Nephron (organoid): ENCODE results near the gene CCDC88C.

ENCODE experiments used
- H3K27ac Mint-ChIP-seq, 3 experiments: 2 replicates each; pipeline ENCODE4 v1.8.0; 2020; ENCODE audit warnings: mixed read lengths in 3 of 3, mild to moderate bottlenecking in 2 of 3, moderate library complexity in 1 of 3
- H3K27me3 Mint-ChIP-seq: 2 replicates; pipeline ENCODE4 v1.8.0; 2021; ENCODE audit warnings: low read depth, mild to moderate bottlenecking, moderate library complexity, mixed read lengths
- H3K36me3 Mint-ChIP-seq: 2 replicates; pipeline ENCODE4 v1.8.0; 2020; ENCODE audit warnings: low read depth, mixed read lengths
- H3K4me1 Mint-ChIP-seq: 2 replicates; pipeline ENCODE4 v1.8.0; 2020; ENCODE audit warnings: mixed read lengths
- H3K4me3 Mint-ChIP-seq, 3 experiments: 2 replicates each; pipeline ENCODE4 v1.8.0; 2020; ENCODE audit warnings: mild to moderate bottlenecking in 3 of 3, mixed read lengths in 3 of 3, moderate library complexity in 2 of 3
- H3K9me3 Mint-ChIP-seq: 2 replicates; pipeline ENCODE4 v1.8.0; 2020; ENCODE audit warnings: mixed read lengths
- CTCF ChIP-seq, 3 experiments: fragments of 200-600 bp; sonication (generic); IDR thresholded peaks; one replicate each; pipeline ENCODE4 v1.5.0; 2021; ENCODE audit warnings: antibody characterized with exemption in 3 of 3; ENCODE audit not compliant: unreplicated experiment in 3 of 3

CCDC88C gene

GRCh38 chr14:91305650-91306431, 111.8 kb downstream of the CCDC88C start:
- Mint-ChIP-seq H3K9me3 (no peaks in the 10 kb centered on the region), H3K36me3 (peaks cover 57% of the 10 kb centered on the region), H3K27ac (no peak overlapping the region), H3K27me3 (no peaks in the 10 kb centered on the region), H3K4me3 (no peak overlapping the region), H3K4me1 (no peaks in the 10 kb centered on the region)
- TF ChIP-seq CTCF (IDR thresholded peaks at IDR 0.05; ENCODE audit: unreplicated experiment in 3 of 3): no peak

DNA sequence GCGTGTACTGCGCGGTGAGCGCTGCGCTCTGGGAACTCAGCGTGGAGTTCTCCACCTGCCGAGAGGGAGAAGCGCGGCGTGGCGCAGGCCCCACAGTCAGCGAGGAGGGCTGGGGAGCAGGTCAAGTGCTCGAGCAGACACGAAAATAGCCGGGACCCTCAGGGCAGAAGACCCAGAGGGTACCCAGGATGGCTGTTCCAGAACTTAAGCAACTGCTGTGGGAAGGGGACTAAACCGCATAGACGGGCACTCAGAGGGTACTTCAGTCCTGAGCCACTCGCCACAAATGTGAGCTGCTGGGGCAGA, 113.7 kb downstream of the CCDC88C start:
- H3K4me1 Mint-ChIP-seq: no peaks in the 10 kb centered on the region
- no peaks in the 10 kb centered on the region for H3K9me3 Mint-ChIP-seq
- H3K4me3 Mint-ChIP-seq: no peak overlapping the region
- H3K27me3 Mint-ChIP-seq: no peaks in the 10 kb centered on the region
- no peak overlapping the region for H3K27ac Mint-ChIP-seq
- H3K36me3 Mint-ChIP-seq: peaks cover 59% of the 10 kb centered on the region
- TF ChIP-seq CTCF (IDR thresholded peaks at IDR 0.05; ENCODE audit: unreplicated experiment in 3 of 3): no peak

DNA sequence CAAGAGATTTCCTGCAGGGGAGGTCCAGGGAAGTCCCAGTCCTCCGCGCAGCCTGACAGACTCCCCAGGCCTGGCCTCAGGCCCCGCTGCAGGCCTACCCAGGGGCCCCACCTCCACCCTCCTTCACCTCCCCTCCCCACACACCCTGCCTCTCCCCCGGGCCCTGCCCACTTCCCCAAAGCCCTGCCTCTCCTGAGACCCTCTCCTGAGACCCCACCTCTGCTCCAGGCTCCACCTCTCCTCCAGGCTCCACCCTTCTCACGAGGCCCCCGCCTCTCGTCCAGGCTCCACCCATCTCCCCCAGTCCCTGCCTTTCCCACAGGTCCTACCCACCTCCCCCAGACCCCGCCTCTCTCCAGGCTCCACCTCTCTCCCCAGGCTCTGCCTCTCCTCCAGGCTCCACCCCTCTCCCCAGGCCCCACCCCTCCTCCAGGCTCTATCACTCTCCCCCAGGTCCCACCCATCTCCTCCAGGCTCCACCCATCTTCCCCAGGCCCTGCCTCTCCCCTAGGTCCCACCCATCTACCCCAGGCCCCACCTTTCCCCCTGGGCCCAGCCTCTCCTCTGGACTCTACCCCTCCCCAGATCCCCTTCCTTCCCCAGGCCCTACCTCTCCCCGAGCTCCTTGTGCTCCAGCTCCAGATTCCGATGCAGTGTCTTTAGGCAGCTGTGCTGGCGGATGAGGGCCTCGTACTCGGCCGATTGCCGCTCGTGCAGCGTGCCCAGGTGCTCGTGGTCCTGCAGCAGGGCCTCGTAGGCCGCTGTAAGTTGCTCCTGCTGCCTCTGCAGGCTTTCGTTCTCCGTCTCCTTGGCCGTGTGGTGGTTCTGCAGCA, 114.3 kb downstream of the CCDC88C start:
- Mint-ChIP-seq H3K27me3 (no peaks in the 10 kb centered on the region), H3K27ac (no peak overlapping the region), H3K4me3 (no peak overlapping the region), H3K4me1 (no peaks in the 10 kb centered on the region), H3K36me3 (peaks cover 61% of the 10 kb centered on the region), H3K9me3 (no peaks in the 10 kb centered on the region)
- no peak for TF ChIP-seq CTCF (IDR thresholded peaks at IDR 0.05; ENCODE audit: unreplicated experiment in 3 of 3)

DNA sequence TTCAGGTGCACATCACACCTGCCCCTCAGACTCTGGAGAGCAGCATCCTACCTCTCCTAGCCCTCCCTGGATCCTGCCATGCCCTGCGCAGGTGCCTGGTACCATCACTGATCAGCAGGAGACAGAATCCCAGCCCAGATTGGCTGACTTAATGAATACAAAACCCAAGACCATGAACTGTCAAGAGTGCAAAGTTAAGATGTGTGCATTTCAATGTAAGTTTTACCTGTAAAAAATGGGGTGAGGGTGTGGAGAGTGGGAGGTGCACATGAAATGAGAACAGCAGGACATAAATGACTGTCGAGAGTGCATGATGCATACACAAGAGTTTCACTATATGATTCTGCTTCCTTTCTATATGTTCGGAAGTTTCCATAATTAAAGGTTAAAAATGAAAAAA, 115.2 kb downstream of the CCDC88C start:
- H3K4me1 Mint-ChIP-seq: no peaks in the 10 kb centered on the region
- peaks cover 54% of the 10 kb centered on the region for H3K36me3 Mint-ChIP-seq
- no peak overlapping the region for H3K27ac Mint-ChIP-seq
- no peak overlapping the region for H3K4me3 Mint-ChIP-seq
- no peaks in the 10 kb centered on the region for H3K27me3 Mint-ChIP-seq
- no peaks in the 10 kb centered on the region for H3K9me3 Mint-ChIP-seq
- TF ChIP-seq CTCF (IDR thresholded peaks at IDR 0.05; ENCODE audit: unreplicated experiment in 3 of 3): no peak

DNA sequence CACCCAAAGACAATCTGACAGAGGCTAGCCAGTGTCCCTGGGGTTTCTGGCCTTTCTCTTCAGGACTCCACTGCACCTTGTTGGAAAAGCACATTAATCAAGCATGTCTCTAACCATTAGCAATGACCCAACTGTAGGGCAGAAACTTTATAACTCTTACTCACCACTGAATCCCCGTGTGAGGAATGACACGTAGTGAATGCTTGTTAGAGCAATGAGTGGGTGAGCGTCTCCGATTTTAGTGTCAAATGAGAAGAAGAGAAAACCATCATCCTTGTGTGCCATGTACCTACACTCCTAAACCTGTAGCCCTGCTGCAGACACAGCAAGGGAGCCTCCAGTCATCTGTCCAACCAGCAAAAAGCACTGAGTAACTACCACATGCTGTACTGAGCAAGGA, 116.7 kb downstream of the CCDC88C start:
- no peak for TF ChIP-seq CTCF (IDR thresholded peaks at IDR 0.05; ENCODE audit: unreplicated experiment in 3 of 3)
- H3K9me3 Mint-ChIP-seq: no peaks in the 10 kb centered on the region
- H3K27ac Mint-ChIP-seq: no peak overlapping the region
- no peak overlapping the region for H3K4me3 Mint-ChIP-seq
- H3K36me3 Mint-ChIP-seq: peaks cover 54% of the 10 kb centered on the region
- no peaks in the 10 kb centered on the region for H3K27me3 Mint-ChIP-seq
- no peaks in the 10 kb centered on the region for H3K4me1 Mint-ChIP-seq
